LNCAP (cell line): ENCODE results near the gene SPATA33.

Experiments
- CTCF ChIP-seq: fragments of 450-650 bp; IDR thresholded peaks from 2 replicates; pipeline ENCODE4 v1.5.1; 2017; ENCODE audit warnings: mild to moderate bottlenecking

SPATA33 gene

GRCh38 chr16:89636663-89637062, 21.0 kb upstream of the SPATA33 start:
- TF ChIP-seq CTCF: no peak

GRCh38 chr16:89637379-89637778, 20.3 kb upstream of the SPATA33 start:
- no peak for TF ChIP-seq CTCF

- TF ChIP-seq CTCF: no peak
These were observed 19.2 kb upstream of the SPATA33 start for GRCh38 chr16:89638455-89638854.

GRCh38 chr16:89639385-89639784, 18.3 kb upstream of the SPATA33 start:
- no peak for TF ChIP-seq CTCF

- 0 out of 2 replicates have a peak, but pooled peaks have one; percentile 3 for TF ChIP-seq CTCF
These were observed 16.0 kb upstream of the SPATA33 start for GRCh38 chr16:89641458-89642119.

- TF ChIP-seq CTCF: no peak
These were observed 15.1 kb upstream of the SPATA33 start for GRCh38 chr16:89642574-89642973.

- TF ChIP-seq CTCF: no peak
These were observed 13.8 kb upstream of the SPATA33 start for GRCh38 chr16:89643769-89644300.
